ENCODE measurements around the gene ACP3.
"Not testable (repeated sequence)": the region's sequence is repeated elsewhere in the genome, so short reads cannot be mapped to it uniquely, and the experiment has no call there.

The ACP3 gene

GRCh38 chr3:132382688-132383194 is 65.5 kb downstream of the ACP3 start:
- H3K4me3 ChIP-seq (ENCODE audit: control insufficient read depth, low read depth, low read length), result no peak overlapping the region
- TF ChIP-seq CTCF (IDR thresholded peaks at IDR 0.05; ENCODE audit: control insufficient read depth, insufficient read depth, low read depth, low read length, missing control alignments), result no peak
- no peak for DNase-seq (ENCODE audit: low read depth)

DNA sequence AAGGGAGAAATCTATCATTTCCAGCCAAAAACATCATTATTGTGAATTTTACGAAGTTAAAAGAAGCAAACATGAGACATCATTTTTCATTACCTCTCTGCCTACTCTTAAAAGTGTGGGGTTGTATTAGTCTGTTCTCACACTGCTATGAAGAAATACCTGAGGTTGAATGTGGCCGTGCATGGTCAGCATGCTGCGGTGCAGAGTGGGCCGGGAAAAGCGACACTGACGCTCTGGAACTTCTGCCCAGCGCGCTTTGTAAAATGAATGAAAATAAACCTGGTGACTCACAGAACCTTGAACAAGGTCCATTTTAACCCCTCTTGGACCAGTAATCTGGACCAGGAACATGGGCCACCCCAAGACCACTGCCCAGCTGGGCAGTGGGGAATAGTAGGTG is 69.1 kb downstream of the ACP3 start:
- no peak overlapping the region for H3K4me3 ChIP-seq (ENCODE audit: control insufficient read depth, low read depth, low read length)
- DNase-seq (ENCODE audit: low read depth), result no peak
- no peak for TF ChIP-seq CTCF (IDR thresholded peaks at IDR 0.05; ENCODE audit: control insufficient read depth, insufficient read depth, low read depth, low read length, missing control alignments)

DNA sequence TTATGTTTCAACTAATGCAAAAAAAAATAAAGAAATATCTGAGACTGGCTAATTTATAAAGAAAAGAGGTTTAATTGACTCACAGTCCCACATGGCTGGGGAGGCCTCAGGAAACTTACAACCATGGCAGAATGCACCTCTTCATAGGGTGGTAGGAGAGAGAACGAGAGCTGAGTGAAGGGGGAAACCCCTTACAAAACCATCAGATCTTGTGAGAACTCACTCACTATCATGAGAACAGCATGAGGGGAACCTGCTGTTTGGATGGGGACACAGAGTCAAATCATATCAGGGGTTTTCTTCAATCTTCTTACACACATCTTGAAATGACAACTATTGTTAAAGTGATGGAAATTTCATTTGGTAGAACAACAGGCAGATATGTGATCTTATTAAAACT is 75.5 kb downstream of the ACP3 start:
- DNase-seq (ENCODE audit: low read depth); H3K4me3 ChIP-seq (ENCODE audit: control insufficient read depth, low read depth, low read length): not testable (repeated sequence)

GRCh38 chr3:132394320-132394719 is 77.1 kb downstream of the ACP3 start:
- no peak for DNase-seq (ENCODE audit: low read depth)
- TF ChIP-seq CTCF (IDR thresholded peaks at IDR 0.05; ENCODE audit: control insufficient read depth, insufficient read depth, low read depth, low read length, missing control alignments), result no peak
- no peak overlapping the region for H3K4me3 ChIP-seq (ENCODE audit: control insufficient read depth, low read depth, low read length)

DNA sequence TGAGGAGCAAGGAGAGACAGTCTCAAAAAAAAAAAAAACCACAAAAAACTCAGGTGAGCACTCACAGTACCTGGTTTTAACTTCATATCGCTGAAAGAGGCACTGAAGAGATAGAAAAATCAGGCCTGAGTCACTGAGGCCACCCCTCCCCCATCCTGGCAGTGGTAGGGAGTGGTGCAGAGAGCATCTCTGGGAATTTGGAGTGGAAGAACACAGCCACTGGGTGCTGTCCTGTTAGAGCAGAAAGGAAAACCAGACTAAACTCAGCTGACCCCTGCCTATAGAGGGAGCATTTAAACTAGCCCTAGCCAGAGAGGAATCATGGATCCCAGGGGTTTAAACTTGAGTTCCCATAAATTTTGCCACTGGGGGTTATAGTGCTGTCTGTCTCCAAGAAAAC is 77.9 kb downstream of the ACP3 start:
- no peak for TF ChIP-seq CTCF (IDR thresholded peaks at IDR 0.05; ENCODE audit: control insufficient read depth, insufficient read depth, low read depth, low read length, missing control alignments)
- H3K4me3 ChIP-seq (ENCODE audit: control insufficient read depth, low read depth, low read length), result no peak overlapping the region
- DNase-seq (ENCODE audit: low read depth), result no peak

GRCh38 chr3:132396255-132396654 is 79.0 kb downstream of the ACP3 start:
- DNase-seq (ENCODE audit: low read depth), result no peak
- no peak for TF ChIP-seq CTCF (IDR thresholded peaks at IDR 0.05; ENCODE audit: control insufficient read depth, insufficient read depth, low read depth, low read length, missing control alignments)
- H3K4me3 ChIP-seq (ENCODE audit: control insufficient read depth, low read depth, low read length), result no peak overlapping the region

DNA sequence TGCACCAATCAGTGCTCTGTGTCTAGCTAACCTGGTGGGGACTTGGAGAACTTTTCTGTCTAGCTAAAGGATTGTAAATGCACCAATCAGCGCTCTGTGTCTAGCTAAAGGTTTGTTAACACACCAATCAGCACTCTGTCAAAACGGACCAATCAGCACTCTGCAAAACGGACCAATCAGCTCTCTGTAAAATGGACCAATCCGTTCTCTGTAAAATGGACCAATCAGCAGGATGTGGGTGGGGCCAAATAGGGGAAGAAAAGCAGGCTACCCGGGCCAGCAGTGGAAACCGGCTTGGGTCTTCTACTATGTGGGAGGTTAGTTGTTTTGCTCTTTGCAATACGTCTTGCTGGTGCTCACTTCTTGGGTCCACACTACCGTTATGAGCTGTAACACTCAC is 79.6 kb downstream of the ACP3 start:
- DNase-seq (ENCODE audit: low read depth); H3K4me3 ChIP-seq (ENCODE audit: control insufficient read depth, low read depth, low read length): not testable (repeated sequence)

Data from AG09309 (cell line).